OCI-LY7 (cell line): ENCODE results near the gene PRR14.

Source experiments
- CTCF ChIP-seq: fragments of 200-600 bp; sonication (generic); conservative IDR thresholded peaks from 2 replicates; pipeline ENCODE4 v1.5.1; 2014; ENCODE audit warnings: mild to moderate bottlenecking, antibody characterized with exemption, low read length, moderate library complexity, mixed read lengths
- EZH2phosphoT487 ChIP-seq: fragments of 200-600 bp; sonication (generic); IDR thresholded peaks from 2 replicates; pipeline ENCODE4 v1.6.1; 2018; ENCODE audit warnings: low read depth, borderline replicate concordance, mild to moderate bottlenecking, mixed run types, antibody characterized with exemption, low read length, moderate library complexity, mixed read lengths

- TF ChIP-seq CTCF (no peak), EZH2phosphoT487 (no peak)
Measured at GRCh38 chr16:30662449-30662848, 11.7 kb downstream of the PRR14 start.
